ENCODE results near the gene TNMD. TPM values are rescaled to one million over a fixed set of nuclear protein-coding genes. Genes with fewer than 3 reads are reported as not detected.

Gene TNMD
- total RNA-seq, 2 donors from 2014 or later: 0.99 TPM; not detected in 1

GRCh38 chrX:100593581-100593980 is 8.8 kb downstream of the TNMD start:
- H3K4me3 ChIP-seq: no peak overlapping the region
- no peaks in the 10 kb centered on the region for H3K9me3 ChIP-seq
- H3K36me3 ChIP-seq (replicated peaks in 1 of 2; ENCODE audit: insufficient read depth in 1 of 2, low read depth in 2 of 2): no peaks in the 10 kb centered on the region
- WGBS, 2 donors: 8 to 13% methylated on average over 2 of the region's 2 CpGs
- DNase-seq (no peak), ATAC-seq (no peak)
- TF ChIP-seq CTCF (IDR thresholded peaks at IDR 0.05): no peak
- no peak for TF ChIP-seq POLR2A (IDR thresholded peaks at IDR 0.05)
- intact Hi-C loops (cut with DNase I): no loop called here
- no peaks in the 10 kb centered on the region for H3K27me3 ChIP-seq
- H3K27ac ChIP-seq: no peak overlapping the region
- H3K4me1 ChIP-seq: no peaks in the 10 kb centered on the region

- H3K27ac ChIP-seq: no peak overlapping the region
- ATAC-seq: no peak
- H3K27me3 ChIP-seq: no peaks in the 10 kb centered on the region
- TF ChIP-seq POLR2A (IDR thresholded peaks at IDR 0.05) (no peak), CTCF (IDR thresholded peaks at IDR 0.05) (no peak)
- intact Hi-C loops (cut with DNase I): no loop called here
- H3K9me3 ChIP-seq: no peaks in the 10 kb centered on the region
- WGBS, 2 donors: 19 to 34% methylated on average over 2 of the region's 2 CpGs
- no peak for DNase-seq
- no peaks in the 10 kb centered on the region for H3K36me3 ChIP-seq (replicated peaks in 1 of 2; ENCODE audit: insufficient read depth in 1 of 2, low read depth in 2 of 2)
- H3K4me1 ChIP-seq: no peaks in the 10 kb centered on the region
- H3K4me3 ChIP-seq: no peak overlapping the region
These were observed 11.9 kb downstream of the TNMD start for GRCh38 chrX:100596601-100597000.

- 76 to 87% methylated on average over 7 to 9 of the region's 9 CpGs for WGBS, 2 donors
- Histone ChIP-seq H3K4me1 (no peaks in the 10 kb centered on the region), H3K4me3 (no peak overlapping the region), H3K9me3 (no peaks in the 10 kb centered on the region), H3K27me3 (no peaks in the 10 kb centered on the region), H3K36me3 (replicated peaks in 1 of 2; ENCODE audit: insufficient read depth in 1 of 2, low read depth in 2 of 2) (no peaks in the 10 kb centered on the region), H3K27ac (no peak overlapping the region)
- no peak for DNase-seq
- TF ChIP-seq POLR2A (IDR thresholded peaks at IDR 0.05): no peak
- TF ChIP-seq CTCF (IDR thresholded peaks at IDR 0.05): no peak
- no peak for ATAC-seq
- intact Hi-C loops (cut with DNase I): no loop called here
These were observed 14.7 kb downstream of the TNMD start for GRCh38 chrX:100599456-100599855.

GRCh38 chrX:100600340-100600739 is 15.6 kb downstream of the TNMD start:
- intact Hi-C loops (cut with DNase I): no loop called here
- no peaks in the 10 kb centered on the region for H3K27me3 ChIP-seq
- TF ChIP-seq POLR2A (IDR thresholded peaks at IDR 0.05) (no peak), CTCF (IDR thresholded peaks at IDR 0.05) (no peak)
- H3K4me3 ChIP-seq: no peak overlapping the region
- ATAC-seq (no peak), DNase-seq (no peak)
- no peaks in the 10 kb centered on the region for H3K4me1 ChIP-seq
- no peaks in the 10 kb centered on the region for H3K9me3 ChIP-seq
- no peak overlapping the region for H3K27ac ChIP-seq
- no peaks in the 10 kb centered on the region for H3K36me3 ChIP-seq (replicated peaks in 1 of 2; ENCODE audit: insufficient read depth in 1 of 2, low read depth in 2 of 2)

GRCh38 chrX:100600758-100601157 is 16.0 kb downstream of the TNMD start:
- no peak for ATAC-seq
- H3K27me3 ChIP-seq: no peaks in the 10 kb centered on the region

More at GRCh38 chrX:100600758-100601157, 16.0 kb downstream of the TNMD start:
- no peak for DNase-seq
- intact Hi-C loops (cut with DNase I): no loop called here
- Histone ChIP-seq H3K4me3 (no peak overlapping the region), H3K27ac (no peak overlapping the region), H3K9me3 (no peaks in the 10 kb centered on the region), H3K4me1 (no peaks in the 10 kb centered on the region), H3K36me3 (replicated peaks in 1 of 2; ENCODE audit: insufficient read depth in 1 of 2, low read depth in 2 of 2) (no peaks in the 10 kb centered on the region)
- 44 to 53% methylated on average over 1 of the region's 1 CpG for WGBS, 2 donors
- no peak for TF ChIP-seq CTCF (IDR thresholded peaks at IDR 0.05)
- no peak for TF ChIP-seq POLR2A (IDR thresholded peaks at IDR 0.05)
